HG02678 (cell line): Measurements from ENCODE around the gene FARP2.
A peak's percentile ranks its signal among the peaks of the same experiment; 100 is the strongest.
"Not testable (repeated sequence)": the region's sequence is repeated elsewhere in the genome, so short reads cannot be mapped to it uniquely, and the experiment has no call there.

Experiments used
- ATAC-seq: cut with Tn5 transposase; IDR thresholded peaks from one replicate; pipeline ENCODE4 v1.9.1; 2021; ENCODE audit warnings: mild to moderate bottlenecking, moderate library complexity; ENCODE audit not compliant: unreplicated experiment

The FARP2 gene, protein sequence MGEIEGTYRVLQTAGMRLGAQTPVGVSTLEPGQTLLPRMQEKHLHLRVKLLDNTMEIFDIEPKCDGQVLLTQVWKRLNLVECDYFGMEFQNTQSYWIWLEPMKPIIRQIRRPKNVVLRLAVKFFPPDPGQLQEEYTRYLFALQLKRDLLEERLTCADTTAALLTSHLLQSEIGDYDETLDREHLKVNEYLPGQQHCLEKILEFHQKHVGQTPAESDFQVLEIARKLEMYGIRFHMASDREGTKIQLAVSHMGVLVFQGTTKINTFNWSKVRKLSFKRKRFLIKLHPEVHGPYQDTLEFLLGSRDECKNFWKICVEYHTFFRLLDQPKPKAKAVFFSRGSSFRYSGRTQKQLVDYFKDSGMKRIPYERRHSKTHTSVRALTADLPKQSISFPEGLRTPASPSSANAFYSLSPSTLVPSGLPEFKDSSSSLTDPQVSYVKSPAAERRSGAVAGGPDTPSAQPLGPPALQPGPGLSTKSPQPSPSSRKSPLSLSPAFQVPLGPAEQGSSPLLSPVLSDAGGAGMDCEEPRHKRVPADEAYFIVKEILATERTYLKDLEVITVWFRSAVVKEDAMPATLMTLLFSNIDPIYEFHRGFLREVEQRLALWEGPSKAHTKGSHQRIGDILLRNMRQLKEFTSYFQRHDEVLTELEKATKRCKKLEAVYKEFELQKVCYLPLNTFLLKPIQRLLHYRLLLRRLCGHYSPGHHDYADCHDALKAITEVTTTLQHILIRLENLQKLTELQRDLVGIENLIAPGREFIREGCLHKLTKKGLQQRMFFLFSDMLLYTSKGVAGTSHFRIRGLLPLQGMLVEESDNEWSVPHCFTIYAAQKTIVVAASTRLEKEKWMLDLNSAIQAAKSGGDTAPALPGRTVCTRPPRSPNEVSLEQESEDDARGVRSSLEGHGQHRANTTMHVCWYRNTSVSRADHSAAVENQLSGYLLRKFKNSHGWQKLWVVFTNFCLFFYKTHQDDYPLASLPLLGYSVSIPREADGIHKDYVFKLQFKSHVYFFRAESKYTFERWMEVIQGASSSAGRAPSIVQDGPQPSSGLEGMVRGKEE

DNA sequence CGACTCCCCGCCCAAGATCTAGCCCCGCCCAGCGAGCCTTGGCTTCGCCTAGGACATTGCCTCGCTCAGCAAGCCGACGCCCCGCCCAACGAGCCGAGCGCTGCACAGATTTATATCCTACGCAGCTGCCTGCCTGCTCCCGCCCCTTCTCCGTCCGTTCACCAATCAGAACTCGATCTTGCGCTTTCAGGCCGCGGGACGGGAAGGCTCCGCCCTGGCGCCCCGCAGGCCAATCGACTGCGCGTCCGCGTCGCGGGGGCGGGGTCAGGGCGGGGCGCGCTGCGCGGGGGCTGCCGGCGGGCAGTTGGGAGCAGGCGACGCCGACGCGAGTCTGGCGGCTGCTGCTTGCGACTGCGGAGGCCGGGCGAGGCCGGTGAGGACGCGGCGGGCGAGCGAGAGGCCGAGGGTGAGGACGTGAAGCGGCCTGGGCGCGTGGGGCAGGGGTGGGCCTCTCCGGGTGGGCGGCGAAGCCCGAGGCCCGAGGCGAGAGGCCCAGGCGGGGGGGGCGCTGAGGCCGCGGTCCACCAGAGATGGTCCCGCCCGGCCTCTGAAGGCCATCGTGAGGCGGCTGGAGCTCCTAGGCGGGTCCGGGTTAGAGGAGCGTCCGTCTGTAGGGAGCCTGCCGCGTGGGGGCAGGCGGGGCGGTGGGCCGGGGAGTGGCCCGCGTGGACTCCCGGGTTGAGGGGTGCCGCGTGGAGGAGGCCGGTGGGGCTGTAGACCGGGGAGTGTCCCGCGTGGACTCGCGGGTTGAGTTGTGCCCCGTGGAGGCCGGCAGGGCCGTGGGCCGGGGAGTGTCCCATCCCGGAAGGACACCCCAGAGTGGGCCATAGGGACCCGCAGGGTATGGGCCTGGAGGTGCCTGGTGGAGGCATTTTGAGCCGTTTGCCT, at the start of gene FARP2:
FARP2 (plus strand) TSS at position 303 of the 888 bp plus-strand sequence. CDS start 16,823 bp downstream, outside the sequence.
- ATAC-seq = peak; percentile 84

DNA sequence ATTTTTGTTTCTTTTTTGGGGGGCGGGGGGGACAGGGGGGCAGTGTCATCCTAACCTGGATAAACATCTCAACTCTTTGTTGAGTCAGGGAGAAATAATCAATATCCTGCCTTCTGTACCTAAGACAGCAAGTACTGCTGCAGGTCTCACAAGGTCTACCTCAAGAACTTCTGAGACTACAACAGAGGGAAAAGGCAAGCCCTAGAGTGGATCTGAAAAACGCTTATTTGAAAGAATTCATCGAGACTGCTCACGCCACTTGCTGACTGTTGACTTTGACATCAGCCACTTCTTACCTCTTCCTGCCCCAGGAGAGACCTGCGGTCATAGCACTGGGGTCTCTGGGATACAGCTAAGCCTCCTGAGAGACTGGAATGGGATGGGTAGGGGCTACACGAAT, 49.0 kb upstream of the FARP2 start:
- ATAC-seq = no peak

DNA sequence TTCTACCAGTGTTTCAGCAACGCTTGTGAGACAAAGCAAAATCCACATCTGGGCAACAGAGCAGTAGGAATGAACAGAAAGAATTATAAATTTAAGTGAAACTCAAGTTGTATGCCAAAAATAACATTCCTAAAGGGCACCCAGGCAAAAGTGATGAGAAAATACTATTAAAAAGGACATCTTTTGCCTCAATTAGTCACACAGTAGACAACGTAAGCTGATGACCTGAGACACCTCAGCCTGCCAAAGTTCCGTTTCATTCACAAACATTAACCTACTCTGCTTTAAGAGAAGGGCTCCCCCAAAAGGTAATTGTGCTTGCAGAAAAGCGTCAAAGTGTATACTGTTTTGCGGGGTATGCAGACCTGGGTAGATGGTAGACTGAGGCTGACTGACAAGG, 47.8 kb upstream of the FARP2 start:
- ATAC-seq = no peak

DNA sequence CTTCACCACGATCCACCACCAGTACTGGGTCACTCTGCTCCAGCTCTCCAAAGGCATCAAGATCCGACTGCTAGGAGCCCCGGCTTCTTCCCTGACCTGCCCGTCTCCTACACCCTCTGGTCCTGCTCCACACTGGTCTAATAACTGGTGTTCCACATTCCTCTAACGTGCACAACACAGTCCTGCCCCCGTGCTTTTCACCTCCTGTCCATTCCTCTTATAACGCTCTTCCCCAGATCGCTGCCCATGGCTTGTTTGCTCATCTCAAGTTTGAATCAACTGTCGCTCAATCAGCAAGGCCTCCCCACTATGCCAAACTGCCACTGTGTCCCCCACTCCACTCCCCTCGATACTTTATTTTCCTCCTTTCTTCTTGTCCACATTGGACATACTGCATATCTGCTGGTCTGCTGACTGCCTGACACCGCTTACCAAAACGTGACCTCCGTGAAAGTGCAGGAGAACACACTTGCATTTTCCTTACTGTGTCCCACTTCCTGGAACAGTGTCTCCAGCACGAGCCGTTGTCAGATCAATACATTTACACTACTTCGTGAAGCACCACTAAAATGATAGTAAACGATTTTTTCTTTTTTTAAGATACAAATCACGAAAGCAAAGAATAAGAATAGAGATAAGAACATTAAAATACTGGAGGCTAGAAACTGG, 47.1 kb upstream of the FARP2 start:
- no peak for ATAC-seq

DNA sequence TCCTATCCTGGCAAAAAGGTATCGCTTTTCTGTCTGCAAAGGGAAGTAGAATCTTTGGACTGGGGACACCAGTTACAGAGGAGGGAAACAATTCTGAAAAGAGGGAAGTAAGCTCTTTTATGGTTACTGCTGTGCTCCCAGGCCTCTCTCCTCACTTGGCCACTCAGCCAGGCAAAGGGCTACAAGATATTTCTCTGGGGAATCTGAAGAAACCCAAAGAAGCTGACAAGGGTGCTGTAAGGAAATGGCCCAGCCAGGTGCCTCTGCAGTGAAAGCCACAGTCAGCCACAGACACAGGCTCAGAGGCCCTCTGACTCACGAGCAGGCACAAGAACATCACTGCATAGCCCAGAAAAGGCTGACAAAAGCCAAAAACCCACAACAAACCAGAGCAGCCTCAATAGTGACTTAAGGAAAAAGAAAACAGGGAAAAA, 46.4 kb upstream of the FARP2 start:
- peak; percentile 54 for ATAC-seq

DNA sequence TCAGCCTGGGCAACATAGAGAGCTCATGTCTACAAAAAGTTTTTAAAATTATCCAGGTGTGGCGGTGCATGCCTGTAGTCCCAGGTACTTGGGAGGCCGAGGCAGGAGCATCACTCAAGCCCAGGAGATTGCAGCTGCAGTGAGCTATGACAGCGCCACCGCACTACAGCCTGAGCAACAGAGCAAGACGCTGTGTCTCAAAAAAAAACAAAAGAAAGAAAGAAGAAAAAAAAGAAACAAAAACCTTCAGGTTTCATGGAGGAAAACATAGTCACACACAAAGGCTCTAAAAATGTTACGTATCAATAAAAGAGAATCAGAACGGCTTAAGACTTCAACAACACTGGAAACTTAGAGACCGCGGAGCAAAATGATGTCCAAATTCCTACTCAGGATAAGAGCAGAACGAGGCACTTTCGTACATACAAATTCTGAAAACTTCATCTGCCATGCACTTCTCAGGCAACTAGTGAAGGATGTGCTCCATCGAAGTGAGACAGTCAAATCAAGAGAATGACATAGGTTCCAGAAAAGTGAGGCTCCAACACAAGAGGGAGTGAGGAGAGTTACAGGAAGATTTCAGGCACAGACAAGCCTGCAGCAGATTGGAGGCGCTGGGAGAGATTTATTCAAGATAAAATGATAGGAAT, 45.0 kb upstream of the FARP2 start:
- ATAC-seq = no peak

DNA sequence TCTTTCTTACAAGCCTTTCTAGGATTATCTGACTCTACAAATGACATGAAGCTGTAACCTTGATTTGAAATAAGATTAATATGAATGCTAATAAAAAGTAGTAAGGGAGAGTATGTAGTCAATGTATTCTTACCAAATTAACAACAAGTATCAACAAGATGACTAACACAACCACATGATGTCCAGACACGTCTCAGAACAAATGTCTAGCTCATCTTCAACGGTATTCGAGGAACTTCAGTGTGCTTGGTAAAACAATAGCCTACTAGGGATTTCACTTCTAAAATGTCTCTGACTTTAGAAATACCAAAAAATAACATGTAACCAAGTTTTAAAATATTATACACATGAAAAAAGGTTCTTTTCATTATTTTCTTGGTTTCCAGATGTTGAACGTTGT, 44.0 kb upstream of the FARP2 start:
- no peak for ATAC-seq

DNA sequence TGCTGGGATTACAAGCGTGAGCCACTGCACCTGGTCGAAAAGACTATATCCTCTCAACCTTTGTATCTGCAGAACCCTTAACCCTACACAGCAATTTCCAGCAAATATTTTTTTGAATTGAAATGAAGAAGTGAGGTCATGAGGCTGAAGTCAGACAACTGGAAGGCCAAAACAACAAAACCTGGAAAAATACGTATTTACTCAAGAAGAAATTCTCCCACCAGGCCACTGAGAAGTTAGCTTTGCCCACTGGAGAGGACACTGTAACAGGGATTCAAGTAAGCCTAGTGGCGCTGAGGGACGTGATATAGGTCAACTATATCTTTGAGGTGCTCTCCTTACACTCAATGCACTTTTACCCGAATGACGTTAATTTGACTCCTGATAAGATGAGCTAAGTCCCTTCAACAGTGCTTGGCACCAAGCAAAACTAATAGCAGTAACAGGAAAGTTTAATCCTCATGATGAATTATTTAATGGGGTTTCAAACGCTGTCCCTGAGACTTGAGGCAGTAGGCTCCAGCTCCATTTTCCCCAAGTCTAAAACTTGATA, 42.5 kb upstream of the FARP2 start:
- no peak for ATAC-seq

DNA sequence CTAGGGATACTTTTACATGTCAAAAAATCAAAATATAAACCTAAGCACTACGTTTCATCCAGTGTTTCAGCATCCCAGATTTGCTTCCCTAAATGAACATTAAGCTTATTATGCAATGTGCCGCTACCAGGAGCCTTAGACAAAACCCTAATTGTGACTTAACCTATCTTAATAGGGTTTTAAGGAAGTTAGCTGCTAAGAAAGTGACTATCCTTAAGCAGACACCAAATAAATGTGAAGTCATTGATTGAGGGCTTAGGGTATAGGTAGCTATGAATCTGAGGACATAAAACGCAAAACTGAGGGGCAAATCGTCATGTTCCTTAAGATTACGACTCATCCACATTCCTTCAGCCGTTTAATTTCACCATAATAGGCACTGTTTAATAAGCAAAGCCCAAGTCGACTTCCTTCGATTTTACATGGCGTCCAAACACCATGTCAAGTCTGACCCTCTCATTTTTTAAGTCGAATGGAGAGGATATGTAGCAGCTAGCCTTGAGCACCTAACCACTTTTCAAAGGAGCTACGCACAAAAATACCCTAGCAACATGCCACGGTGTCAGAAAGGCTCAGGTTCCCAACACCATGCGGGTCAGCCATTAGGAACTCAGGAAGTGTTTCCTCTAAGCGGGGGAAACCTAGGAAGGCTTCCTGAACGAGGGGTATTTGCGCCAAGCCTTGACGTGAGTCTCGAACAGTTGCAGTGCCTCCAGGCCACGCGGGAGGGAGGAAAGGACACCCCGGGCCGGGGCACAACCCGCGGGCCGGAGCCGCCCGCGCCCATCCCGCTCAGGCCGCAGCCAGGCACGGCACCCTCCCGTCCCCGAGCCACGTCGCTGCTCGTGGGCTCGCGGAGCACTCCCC, 41.6 kb upstream of the FARP2 start:
- ATAC-seq = no peak

DNA sequence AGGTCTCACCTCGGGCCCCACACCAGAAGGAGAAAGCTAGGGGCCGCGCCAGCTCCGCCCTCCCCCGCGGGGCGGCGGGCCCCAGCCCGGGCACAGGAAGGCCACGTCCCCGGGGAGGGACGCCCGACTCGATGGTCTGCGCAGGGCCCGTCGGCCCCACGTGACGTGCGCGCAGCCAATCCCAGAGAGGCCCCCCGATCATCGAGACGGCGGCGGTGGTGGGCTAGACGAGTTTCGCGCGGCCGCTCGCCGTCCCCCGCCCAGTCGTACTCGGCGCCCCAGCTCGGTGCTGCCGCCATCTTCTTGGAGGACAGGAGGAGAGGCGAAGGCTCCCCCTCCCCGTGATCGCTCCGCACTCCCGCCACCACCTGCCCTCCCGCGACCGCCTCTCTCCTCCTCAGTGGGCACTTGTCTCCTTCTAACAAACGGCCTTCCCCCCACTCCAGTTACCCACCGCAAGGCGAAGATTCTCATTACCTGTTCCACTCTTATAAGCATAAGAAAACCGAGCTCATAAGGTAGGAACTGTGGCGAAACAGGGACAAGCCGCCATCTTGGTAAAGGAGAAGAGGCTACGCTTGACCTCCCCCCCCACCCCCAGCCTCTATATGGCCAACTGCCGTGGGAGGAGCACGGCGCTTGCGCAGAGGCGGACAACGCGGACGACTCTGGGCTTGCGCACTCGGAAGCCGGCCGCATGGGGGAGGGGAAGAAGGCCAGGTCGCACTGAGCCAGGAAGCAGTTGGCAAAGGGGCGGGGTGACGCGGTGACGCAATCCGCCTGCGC, 40.8 kb upstream of the FARP2 start, which contains the start of gene HDLBP:
HDLBP (minus strand) TSS at position 580 of the 786 bp plus-strand sequence. CDS start 48,803 bp downstream, outside the sequence.
- ATAC-seq = peak; percentile 74

DNA sequence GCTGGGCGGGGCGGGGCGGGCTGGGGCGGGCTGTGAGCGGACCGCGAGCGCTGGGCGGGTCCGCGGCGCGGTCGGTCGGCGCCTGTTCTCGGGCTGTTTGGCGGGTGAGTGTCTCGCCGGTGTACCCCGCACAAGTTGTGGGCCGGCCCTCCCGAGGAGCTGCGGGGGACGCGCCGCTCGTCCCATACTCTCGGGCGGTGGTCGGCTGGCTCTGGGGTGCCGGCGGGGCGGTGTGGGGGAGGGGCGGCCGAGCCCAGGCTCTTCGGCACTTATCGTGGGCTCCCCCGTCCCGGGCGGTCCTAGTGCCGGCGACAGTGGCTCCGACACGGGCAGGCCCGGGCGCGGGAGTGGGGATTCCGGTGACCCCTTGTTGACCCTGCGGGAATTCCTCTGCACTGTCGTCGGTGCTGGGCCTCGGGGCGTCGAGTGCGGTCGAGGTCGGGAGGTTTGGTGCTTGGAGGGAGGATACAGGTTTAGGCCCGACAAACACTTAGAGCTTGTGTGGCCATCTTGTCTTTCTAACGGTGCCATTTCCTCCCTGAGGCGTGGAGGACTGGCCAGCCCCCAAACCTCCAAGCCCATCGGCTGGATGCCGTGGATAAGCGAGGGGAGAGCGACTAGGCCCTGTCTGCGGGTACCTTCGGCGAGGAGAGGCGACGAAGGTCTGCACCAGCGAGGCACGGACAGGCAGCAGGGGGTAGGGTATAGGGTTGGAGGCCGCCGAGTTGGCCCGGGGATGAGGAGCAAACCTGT, 40.0 kb upstream of the FARP2 start, which contains the start of gene SEPTIN2:
SEPTIN2 (plus strand) TSS at position 47 of the 753 bp plus-strand sequence. CDS start 8,308 bp downstream, outside the sequence.
- peak; percentile 29 for ATAC-seq

DNA sequence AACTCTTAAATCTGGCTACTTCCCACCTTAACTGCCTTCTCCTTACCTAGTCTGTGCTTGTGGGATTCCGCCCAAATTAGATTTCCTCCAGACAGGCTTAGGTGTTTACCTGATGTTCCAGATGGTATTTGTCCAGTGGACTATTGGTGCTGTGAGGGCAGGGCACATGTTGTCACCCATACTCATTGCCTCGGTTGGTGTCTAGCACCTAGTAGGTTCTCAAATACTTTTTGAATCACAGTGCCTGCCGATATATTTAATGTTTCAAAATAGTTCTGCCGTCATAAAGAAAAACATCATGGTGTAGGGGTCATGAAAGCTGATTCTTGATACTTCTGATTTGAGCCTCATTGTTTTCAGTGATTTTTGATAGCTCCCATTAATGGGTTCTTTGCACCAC, 39.3 kb upstream of the FARP2 start:
- no peak for ATAC-seq

DNA sequence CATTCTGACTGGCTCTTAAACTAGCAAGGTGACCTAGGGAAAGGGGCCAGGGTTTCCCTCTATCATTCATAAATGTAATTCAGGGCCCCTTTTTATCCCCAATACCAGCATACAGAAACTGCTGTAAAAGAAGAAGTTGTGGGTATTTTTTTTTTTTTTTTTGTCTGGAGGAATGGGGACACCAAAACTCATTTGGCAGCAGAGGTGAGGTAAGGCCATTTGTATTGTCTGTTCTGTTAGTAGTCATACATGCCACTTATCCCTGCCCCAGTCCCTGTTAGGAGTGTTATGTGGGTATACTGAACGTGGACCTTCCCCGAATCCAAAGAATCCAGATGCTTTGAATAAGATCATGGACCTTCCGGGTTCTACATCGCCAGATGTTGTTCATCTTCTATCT, 38.7 kb upstream of the FARP2 start:
- ATAC-seq = no peak

DNA sequence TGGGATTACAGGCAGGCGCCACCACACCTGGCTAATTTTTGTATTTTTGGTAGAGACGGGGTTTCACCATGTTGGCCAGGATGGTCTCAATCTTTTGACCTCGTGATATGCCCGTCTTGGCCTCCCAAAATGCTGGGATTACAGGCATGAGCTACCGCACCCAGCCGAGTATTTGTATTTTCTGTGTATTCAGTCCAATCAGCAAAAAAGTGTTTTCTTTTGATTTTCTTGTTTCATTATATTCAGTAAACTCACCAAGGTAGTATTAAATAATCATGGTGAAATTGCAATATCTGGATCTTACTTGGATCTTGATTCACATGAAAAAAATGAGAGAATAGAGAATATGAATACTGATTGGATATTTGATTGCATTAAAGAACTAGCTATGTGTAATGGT, 37.3 kb upstream of the FARP2 start:
- not testable (repeated sequence) for ATAC-seq

DNA sequence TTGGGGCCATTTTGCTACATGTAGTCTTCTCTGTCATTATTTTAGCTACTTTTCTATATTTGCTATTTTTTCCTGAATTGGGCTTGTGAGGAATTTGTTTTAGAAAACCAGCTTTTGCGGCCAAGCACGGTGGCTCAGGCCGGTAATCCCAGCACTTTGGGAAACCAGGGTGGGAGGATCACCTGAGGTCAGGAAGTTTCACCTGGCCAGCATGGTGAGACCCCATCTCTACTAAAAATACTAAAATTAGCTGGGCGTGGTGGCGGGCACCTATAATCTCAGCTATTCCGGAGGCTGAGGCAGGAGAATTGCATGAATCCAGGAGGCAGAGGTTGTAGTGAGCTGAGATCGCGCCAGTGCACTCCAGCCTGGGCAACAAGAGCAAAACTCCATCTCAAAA, 35.7 kb upstream of the FARP2 start:
- no peak for ATAC-seq

DNA sequence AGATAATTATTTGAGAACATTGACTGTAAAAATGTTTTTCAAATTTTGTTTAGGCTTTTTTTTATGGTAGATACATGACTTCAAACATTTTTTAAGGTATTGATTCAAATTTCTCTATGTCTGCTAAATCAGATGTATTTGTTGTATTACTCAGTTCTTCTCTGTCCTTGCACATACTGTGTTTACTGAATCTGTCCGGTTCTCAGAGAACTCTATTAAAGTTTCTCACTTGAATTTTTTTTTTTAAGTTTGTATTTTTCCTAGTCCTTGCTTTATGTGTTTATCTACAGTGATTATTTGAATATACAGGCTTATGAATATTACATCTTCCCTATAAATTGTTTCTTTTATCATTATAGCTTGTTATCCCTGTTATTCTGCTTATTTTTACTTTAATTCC, 35.1 kb upstream of the FARP2 start:
- ATAC-seq = no peak
